Activated CD8-positive, alpha-beta memory T cell treated with anti-CD3 and anti-CD28 coated beads, Interleukin-2, amount 50 U/mL, for 1 hour (primary cell): ENCODE results near the gene C9orf85.
"Not testable (repeated sequence)": the region's sequence is repeated elsewhere in the genome, so short reads cannot be mapped to it uniquely, and the experiment has no call there.

ENCODE experiments used
- DNase-seq: peaks from one replicate; pipeline ENCODE4 v3.0.0-alpha.2; 2020; ENCODE audit errors: extremely low read depth

The C9orf85 gene

DNA sequence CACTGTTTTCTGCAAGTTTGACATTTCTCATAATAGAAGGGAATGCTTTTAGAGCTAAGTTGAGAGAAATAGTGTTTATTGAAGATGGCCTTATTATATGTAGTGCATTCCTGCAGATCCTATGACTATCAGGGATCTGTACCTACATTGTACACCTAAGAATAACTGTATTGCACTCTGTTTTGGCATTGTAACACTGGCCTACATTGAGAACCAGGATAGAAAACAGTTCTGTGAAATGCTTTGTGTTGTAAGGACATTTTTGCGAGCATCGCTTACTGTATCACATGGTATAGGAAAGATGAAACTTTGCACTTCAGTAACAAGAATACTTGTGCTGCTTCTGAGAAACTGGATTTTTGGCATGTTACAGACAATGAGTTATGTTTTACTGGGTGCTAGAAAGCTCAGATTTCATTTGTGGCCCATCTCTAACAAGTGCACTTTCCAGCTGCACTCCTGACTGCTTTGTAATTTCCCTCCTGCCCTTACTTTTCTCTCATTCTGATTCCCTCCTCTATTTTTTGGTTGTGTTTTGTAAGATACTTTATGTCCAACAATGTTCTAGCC, 30.6 kb downstream of the C9orf85 start:
- DNase-seq: no peak

DNA sequence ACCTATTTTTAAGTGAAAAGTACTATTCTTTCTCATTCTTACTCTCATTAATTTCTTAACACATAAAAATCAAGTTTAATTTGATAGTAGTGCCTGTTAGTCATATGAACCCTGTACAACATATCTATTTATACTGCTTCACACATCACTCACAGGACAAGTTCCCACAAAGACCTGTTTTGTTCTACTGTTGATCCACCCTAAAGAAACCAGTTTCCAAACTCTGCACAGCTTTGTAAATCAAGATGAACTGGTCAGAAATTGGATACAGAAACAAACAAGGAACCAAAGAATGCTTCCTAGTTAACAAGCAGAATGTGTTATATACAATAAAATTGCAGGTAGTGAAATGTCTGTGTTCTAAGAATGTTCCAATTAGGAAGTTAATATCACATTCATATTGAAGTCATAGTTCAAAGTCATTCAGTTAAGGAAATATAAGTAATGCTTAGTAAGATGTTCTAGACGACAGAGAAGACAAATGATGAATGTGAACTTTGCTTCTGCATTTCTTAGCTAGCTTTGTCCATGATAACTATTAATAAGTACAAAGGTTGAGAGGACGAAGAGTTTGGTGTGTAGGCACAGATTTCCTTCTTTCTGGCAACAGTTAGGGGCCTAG, 33.4 kb downstream of the C9orf85 start:
- no peak for DNase-seq

GRCh38 chr9:71954652-71955051, 43.2 kb downstream of the C9orf85 start:
- DNase-seq: not testable (repeated sequence)

- DNase-seq: no peak
Observed at GRCh38 chr9:71955300-71955915, 44.0 kb downstream of the C9orf85 start.

GRCh38 chr9:71962328-71962727, 50.9 kb downstream of the C9orf85 start:
- no peak for DNase-seq

- not testable (repeated sequence) for DNase-seq
Observed at GRCh38 chr9:71963471-71963996, 52.1 kb downstream of the C9orf85 start.

GRCh38 chr9:71965403-71965802, 54.0 kb downstream of the C9orf85 start:
- no peak for DNase-seq

DNA sequence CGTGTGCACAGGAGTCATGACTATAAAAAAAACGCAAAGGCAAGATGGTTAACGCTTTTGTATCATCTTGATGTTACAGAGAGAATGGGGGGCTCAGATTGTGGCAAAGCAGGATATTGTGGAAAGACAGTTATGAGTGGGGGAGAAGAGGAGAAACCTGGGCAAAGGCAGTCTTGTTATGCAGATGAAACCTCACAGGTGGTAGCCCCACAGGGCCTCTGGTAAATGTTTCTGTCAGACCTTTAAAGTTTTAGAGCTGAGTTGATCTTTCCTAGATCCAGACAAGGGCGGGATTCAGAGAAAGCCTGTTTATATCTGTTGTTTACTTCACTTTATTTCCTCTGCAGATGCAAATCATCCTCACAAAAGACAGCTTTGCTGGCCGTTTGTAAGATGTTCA, 55.2 kb downstream of the C9orf85 start:
- DNase-seq: no peak

DNA sequence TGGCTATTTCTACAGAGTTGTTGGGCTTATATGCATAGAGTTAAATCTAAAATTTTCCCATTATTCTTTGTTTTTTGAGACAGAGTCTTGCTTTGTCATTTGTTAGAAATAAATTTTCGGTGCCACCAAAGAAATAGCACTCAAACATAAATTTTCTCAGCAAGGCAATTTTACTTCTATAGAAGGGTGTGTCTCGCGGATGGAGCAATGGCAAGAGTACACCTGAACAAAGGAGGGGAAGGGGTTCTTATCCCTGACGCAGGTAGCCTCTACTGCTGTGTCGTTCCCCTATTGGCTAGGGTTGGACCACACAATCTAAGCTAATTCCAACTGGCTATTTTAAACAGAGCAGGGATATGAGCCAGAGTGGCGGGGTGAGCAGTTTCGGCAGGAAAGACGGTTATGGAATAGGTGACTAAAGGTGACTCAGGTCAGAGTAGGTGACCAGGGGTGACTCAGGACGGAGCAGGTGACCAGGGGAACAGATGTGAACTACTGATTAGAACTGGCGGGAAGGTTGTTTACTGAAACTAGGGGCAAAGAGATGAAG, 57.2 kb downstream of the C9orf85 start:
- DNase-seq: no peak

- no peak for DNase-seq
Observed at GRCh38 chr9:71975833-71976232, 64.4 kb downstream of the C9orf85 start.

GRCh38 chr9:71977003-71977402, 65.6 kb downstream of the C9orf85 start:
- DNase-seq: no peak

DNA sequence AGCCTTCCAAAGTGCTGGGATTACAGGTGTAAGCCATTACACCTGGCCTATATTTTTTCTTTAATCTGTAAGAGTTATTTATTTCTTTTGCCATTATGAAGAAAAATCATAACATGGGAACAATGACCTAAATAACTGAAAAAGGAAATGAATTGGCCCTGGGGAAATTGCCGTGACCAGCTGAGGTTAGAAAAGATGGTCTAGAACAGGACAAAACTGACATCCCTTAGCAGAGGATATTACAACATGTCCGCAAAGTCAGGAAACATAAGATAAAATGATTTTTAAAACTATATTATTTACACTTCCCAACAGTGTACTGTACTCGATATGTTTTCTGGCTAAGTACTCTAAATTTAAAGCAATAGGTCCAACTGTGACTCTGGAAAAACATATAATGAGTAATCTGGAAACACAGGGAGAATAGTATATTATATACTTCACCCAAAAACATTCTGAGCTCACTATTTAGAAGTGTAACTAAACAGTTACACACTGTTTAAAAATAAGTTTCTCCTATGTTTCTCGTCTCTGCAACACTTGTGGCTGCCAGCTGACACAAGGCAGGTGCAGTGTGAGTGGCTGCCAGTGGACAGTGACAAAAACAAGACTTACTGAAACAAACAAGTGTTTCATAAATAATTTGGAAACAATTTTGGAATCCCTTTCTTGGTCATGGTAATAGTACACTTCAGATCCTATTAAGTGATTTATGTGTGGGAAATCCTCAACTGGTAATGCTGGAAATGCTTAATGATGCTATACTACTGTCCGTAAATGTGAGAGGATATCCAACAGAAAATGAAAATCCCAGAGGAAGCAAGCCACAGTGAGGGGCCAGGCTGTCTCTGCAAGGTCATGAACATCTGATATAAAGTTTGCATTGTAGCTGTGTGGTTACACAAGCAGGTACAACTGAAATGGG, 69.1 kb downstream of the C9orf85 start:
- DNase-seq: no peak

DNA sequence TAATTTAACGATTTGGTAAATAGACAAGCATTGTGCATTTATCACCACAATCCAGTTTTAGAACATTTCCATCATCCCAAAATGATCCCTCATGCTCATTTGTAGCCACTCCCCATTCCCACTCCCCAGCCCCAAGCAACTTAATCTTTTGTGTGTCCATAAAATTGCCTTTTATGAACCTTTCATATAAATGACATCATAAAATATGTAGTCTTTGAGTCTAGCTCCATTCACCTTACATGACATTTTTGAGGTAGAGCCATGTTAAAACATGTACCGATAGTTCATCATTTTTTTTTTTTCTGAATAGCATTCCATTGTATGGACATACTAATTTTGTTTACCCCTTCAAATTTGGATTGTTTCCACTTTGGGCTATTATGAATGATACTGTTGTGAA, 70.5 kb downstream of the C9orf85 start:
- DNase-seq: no peak

- no peak for DNase-seq
Observed at GRCh38 chr9:71984403-71984802, 73.0 kb downstream of the C9orf85 start.

DNA sequence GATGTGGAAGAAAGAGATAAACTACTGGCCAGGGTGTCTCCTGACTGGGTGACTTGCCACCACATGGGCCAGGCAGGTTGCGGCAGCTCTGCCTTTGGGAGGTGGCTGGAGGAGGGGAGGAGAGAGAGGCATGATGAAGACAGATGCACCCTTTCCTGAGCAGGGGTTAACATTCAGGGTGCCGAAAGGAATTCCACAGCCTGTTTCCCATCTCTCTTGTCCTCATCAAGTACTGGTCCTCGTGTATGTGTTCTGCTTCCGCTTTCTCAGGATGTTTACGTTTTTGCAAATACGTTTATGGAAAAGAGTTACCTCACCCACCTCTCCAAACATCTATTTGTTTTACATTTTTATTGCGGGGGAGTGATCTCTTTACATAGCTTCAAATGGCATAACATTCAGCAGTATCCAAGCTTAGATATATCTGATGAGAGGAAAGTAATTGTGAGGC, 73.4 kb downstream of the C9orf85 start:
- DNase-seq: no peak

DNA sequence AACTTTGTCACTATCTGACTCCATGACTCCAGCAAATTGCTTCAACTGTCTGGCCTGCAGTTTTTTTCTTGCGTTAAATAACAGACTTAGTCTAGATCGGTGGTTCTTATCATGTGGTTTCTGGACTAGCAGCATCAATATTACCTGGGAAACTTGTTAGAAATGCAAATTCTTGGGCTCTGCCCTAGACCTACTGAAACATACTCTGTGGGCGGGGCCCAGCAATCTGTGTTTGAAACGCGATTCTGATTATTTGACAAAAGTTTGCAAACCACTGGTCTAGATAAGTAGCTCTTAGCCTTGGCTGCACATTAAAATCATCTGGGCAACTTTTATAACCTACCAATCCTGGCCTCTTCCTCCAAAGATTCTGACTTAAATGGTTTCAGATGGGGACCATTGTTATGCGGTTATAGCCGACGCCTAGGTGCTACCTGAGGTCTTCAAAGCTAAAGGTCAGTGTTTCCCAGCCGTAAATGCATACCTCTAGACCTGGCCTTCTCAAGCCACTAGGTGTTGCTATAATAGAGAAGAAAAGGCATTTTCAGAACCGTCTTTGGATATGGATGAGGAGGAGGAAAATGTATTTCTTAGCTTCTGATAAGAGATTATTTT, 74.0 kb downstream of the C9orf85 start:
- DNase-seq: no peak

DNA sequence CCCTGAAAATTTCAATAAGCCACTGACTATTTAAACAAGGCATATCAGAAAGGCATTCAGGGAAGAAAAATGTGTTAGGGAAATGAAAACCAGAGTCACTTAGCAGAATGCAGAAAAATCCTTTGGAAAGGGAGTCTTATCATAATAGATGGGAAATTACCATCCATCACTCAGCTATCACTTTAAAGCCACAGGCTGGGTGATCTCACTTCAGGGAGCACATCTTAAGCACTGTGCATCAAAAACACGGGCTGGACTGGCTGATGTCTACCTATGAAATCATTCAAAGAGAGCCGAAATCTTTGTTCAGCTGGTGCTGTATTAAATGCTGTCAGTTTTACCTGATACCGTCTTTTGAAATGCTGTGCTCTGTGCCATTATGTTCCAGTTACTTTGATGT, 75.5 kb downstream of the C9orf85 start:
- no peak for DNase-seq

- DNase-seq: no peak
Observed at GRCh38 chr9:71987471-71988371, 76.3 kb downstream of the C9orf85 start.

DNA sequence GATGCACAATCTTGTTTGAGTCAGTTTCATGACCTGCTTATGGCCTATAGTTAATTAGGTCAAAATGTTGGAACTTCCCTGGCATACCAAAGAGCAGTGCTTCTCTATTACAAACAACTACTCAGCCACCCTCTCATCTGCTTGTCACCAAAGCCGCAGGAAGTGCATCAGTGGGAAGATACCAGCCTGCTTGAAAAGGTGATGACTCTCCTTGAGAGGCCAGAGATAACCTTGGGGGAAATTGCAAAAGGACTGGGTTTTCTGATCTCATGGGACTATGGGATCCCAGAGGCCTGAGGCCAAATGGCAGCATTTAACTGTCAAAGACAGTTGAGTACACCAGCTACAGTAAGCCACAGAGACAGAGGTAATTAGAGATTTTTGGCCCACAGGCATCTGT, 79.0 kb downstream of the C9orf85 start:
- DNase-seq: no peak

DNA sequence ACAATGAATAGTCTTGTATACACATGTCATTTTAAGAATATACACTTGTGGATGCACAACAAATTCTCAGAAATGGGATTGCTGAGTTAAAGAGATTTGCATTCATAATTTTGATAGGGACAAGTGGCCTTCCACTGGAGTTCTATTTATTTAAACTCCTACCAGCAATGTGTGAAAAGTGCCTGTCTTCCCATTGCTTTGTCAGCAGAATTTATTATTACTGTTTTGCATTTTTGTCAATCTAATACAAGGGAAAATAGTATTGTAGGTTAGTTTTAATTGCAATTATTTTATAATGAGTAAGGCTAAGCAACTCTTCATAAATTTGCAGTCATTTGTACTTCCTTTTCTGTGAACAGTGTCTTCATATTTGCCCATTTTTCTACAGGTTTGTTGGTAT, 94.0 kb downstream of the C9orf85 start:
- no peak for DNase-seq
